HG03457 (cell line): ENCODE measurements around the gene ARPP21.

Experiments used
- ATAC-seq: cut with Tn5 transposase; IDR thresholded peaks from one replicate; pipeline ENCODE4 v1.9.1; 2021; ENCODE audit warnings: moderate number of reproducible peaks; ENCODE audit not compliant: unreplicated experiment

ARPP21 gene

DNA sequence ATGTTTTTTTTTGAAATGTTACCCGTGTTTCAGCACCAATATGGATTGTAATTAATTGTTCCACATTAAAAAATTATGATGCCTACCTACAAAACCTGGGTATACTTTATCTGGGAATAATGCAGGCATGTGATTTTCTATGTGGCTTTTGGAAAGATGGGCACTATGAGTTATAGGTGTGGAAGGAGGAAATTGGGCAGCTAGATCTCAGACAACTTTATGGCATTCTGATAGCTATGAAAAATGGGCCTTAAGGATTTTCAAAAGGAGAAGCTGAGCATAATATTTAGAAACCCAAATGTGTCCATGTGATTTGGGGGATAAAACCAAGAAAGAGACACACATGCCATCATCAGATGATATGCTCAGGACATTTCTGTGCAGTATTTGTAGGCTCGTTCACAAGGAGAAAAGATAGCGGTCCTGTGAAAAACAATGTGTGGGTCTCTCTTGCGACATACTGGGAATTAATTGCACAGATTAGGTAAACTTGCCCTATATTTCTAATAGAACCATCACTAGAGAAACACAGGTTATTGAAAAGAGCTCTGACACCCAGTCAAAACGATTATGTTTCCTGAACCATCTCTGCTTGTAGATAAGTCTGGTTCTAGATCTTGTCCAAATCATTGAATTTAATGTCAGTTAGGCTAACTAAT lies 35.3 kb downstream of the ARPP21 start:
- ATAC-seq, result no peak

DNA sequence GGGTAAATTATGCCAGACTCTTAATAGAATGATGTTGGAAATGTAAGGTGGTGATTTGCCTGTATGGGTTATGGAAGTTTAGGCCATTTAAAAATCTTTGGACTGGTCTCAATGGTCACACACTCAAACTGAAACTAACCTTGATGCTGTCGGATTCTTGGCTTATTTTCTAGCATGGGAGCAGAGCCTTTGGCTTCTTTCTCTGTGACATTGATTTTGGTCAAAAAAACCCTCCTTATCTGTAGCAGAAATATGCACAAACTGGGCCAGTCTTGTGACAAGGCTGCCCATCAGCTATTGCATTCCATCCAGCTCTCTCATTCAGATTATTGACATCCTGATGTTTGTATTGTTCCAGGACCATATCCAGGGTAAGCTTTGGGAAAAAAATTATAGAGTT lies 35.9 kb downstream of the ARPP21 start:
- ATAC-seq, result no peak

DNA sequence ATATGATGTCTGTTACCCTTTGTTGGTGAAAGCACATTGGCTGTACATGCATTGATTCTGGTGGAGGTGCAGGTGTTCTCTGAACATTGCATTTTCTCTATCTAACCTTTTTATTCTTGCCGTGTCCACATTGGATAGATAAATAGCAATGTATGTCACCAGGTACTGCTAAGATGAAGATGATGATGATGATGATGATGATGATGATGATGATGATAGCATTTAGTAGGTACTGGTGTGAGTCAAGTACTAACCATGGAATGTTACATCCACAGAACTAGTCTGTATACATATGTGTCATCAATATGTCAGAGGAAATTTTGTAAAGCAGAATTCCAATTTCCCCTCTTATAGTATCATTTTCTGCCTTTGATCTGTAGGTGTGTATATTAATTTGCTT lies 36.3 kb downstream of the ARPP21 start:
- ATAC-seq, result no peak

DNA sequence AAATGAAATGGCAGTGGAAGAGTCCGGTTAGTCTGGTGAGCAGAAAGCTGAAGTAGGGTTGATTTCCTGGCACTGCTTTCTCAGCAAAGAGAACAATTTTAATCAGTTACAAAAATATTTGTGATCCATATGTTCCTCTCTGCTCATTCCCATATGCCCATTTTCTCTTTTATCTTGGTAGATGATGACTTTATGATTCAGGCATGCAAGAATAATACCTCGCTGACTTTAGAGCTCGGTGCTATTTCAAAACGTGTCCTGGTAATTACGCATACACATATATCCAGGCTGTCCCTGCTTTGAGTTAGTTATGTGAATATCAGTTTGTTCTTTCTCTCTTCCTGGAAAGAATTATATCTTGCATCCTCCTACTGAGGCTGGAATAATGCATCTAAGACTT lies 38.5 kb downstream of the ARPP21 start:
- ATAC-seq, result no peak

DNA sequence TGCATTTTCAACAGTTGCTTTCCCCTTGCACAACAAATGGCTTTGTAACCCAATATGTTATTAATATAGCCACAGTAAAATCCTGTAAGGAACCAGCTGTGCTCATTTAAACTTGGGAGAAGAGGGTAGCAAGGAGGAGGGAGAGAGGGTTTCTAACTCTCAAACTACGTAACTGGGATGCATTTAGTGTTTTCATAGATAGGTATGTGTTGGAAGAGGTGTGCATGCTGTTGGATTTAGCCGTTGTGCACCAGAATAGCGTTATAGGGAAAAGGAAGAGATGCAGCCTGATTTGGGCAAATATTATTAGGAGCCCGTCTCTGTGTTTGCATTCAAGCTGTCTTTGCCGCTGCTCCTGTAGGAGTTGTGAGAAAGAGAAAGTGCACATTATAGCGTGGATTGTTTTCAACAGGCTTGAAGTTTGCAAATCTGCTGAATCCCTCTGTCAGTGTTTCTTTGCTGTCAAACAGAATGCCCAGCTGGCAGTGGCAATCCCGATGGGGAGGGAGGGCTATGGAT lies 39.4 kb downstream of the ARPP21 start:
- ATAC-seq, result no peak

DNA sequence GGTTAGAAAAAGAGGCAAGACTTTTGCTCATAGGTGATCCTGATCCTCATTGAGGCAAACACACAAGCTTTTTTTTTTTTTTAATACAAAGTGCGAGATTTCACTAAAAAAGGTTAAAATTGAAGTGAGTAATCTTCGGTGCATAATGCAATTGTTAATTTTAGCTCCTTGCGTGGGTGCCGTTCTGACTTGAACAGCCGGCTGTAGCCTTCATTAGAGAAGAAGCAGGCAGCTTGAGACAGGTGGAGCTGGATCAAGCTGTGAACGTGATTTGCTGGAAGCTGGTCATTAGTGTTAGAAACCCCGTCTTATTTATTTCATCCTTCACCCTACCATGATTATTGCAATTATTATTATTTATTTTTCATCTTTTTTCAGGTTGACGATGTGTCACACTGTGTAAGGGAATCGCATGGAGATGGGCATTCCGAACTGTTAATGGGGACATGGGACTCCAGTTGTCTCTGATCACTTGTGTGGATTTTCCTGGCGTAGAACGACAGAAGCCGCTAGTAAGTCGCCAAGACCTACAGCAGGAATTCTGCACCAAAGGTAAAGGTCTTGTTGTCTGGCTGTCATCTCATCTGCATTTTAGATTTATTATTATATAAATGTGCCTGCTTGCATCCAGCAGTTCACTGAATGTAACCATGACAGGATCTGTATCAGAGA lies 40.2 kb downstream of the ARPP21 start:
- no peak for ATAC-seq

DNA sequence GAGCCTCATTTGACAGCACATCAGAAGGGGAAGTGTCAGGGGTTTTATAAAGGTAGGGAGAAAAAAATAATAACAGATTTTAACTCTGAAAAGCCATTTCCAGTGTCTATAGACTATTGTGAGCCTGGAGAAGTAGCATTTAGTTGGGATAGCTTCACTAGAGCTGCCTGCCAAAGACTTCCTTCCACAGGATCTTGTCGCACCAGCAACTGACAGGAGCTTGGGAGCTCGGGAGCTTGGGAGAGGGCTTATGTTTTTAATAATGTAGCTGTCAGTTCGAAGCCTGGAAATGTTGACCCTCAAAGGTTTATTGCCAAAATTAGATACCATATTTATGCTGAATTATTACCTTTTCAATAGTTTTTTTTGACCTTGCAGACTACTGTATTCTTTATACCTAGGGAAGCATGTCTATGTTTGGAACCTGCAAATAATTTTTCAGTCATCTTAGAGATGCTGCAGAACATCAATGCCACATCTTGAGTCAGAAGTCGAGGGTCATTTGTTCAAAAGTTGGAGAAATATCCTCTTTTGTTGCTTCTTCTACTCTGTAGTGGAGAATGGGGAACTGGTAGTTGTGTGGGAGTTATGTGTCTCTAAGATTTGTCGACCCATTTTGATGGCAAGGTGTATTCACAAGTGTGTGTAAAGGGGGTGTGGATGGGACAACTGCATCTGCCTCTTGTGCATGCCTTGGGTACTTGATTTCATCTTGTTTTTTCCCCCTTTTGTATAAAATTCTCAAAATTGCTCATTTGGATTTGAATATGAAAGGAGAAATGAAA lies 41.7 kb downstream of the ARPP21 start:
- no peak for ATAC-seq

DNA sequence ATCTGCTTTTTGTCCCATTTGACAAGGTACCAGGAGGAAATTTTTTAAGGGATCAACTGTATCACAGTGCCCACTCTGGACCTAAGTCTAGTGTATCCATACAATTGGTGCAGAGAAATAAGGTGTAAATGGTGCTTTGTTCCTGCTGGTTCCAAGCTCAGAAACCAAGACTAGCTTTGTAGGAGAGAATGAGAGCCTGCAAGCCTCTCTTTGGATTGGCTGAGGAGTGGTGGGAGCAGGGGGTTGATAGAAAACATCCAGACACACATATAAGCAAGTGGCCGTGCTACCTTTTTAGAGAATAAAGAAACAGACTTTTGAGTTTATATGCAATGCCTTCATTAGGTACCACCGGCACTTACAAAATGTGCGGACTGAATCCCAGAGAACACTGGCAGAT lies 45.8 kb downstream of the ARPP21 start:
- no peak for ATAC-seq

DNA sequence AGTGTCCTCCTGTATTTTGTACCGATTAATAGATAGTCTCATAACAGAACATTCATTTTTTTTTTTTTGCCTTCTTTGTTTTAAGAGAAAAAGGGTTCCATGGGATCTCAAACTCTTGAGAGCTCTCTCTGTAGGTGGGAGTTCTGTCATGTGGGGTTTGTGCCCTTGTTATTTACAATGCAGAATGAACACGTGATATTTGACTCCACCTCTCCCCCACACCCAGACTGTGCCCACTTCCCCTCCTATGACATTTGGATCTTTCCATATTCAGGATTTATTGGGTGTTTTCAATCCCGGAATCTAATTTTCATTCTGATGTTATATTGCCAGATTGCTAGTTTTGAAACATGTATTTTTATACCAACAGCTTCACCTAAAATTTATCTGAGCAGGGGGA lies 49.5 kb downstream of the ARPP21 start:
- no peak for ATAC-seq

DNA sequence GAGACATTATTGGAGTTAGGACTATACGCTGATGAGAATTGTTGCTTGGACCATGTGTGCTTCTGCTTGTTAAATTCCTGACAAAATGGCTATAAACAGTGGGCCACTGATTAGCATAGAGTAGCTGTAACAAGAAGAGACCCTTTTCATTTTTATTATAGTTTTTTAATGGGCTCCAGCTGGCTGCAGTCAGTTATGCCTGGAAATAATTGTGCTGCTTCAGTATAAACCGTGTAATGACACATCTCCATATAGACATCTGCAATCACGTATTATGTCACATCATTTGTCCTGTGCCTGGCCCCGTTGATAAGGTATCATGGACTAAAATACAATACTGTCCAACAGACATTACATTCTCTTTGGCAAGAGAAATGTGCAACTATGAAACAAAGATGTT lies 50.9 kb downstream of the ARPP21 start:
- ATAC-seq, result no peak

DNA sequence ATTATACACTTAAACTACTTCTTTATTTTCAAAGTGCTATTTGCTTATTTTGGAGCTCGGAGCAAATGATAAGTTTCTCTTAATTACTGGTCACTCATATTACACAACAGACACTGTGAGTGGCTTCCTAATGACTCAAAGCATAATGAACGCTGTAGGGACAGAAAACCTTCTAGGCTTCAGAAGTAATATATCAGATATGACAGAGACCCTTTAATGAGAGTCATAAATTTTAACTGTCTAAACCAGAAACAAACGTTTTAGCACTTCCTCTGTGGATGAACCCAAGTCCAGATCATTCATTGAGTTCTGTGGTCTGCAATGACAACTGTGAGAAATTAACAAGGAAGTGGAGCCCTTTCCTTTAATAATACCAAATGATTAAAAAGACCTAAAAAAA lies 66.6 kb downstream of the ARPP21 start:
- ATAC-seq, result no peak

DNA sequence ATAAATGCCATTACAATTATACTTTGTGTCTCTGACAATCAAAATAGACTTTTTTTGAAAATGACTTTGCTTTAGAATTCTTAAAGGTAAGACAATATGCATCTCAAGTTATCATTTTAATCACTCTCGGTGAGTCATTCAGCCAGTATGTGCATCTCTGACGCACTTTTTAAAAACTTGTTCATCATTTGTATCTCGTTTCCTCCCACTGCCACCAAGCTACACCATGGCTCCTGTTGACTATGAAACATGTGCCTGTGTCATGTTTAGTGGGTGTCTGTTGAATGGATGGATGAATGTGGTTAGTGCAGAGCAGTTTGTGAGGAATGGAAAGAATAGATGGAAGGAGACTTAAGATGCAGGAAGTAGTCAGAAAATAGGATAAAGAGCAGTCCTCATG lies 68.6 kb downstream of the ARPP21 start:
- no peak for ATAC-seq

DNA sequence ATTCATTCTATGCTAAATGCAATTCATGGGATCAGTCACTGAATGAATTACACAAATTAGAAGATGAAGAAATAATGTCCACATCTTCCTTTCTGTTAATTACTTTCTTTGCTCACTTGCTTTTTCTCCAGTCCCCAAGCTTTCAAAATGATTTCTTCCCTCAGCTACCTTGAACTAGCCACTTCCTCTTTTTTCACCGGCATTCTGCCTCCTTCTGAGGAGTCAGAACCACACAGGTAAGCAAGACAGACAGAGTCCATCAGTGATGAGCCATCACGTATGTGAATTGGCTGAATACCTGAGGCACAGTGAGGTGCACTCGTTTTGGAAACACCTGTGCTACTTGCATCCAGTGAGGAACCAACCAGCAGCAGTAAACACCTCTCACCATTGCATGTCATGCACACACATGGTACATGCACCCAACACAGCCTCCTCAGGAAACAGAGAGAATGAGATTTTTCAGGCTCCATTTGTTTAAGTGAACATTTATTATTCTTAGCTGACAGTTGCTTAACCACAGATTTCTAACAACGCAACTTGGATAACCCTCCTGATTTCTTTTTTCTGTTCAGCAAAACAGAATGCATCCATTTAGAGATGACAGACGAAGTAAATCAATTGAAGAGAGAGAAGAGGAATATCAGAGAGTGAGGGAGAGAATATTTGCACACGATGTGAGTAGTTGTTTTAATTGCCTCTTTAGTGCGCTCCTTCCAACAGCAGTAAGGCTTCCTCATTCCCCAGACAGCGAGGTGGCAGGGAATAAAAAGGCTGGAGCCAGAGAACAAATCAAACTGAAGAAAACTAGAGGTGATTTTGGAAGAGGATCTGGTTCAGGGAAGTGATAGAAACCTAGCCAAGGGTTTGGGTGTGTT lies 69.3 kb downstream of the ARPP21 start:
- ATAC-seq, result no peak

DNA sequence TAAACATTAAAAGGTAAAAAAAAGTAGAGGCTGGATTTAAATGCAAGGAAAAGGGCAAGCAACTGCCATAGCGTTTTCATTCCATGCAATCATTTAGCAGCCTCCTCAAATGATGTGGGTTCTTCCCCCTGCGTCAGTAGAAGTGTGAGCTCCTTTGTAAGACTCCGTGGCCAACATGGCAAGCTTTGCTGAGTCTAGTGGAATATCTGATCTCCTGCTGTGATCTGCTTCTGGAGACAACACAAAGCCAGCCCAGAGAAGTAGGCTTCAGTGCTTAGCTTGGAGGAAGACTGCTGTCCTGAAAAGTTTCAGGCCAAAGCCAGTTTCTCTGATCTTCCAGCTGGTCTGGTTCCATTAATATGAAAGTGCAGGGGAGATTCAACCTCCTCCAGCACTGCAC lies 70.4 kb downstream of the ARPP21 start:
- ATAC-seq, result no peak

DNA sequence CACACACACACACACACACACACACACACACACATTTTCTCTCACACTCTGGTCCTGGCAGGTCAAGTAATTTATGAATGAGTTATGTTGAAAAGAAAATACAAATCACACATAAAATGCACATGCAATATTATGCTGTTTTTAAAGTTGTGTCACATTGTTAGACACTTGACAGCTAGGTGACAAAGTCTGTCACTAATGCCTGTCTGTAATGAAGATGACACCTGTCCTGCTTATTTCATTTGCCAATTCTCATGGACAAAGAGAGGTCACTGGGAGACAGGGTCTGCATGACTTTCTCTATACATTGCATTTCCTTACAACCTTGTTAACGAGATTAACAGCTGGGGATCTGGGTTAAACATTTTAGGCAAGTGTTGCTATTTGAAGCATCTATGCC lies 71.2 kb downstream of the ARPP21 start:
- no peak for ATAC-seq

DNA sequence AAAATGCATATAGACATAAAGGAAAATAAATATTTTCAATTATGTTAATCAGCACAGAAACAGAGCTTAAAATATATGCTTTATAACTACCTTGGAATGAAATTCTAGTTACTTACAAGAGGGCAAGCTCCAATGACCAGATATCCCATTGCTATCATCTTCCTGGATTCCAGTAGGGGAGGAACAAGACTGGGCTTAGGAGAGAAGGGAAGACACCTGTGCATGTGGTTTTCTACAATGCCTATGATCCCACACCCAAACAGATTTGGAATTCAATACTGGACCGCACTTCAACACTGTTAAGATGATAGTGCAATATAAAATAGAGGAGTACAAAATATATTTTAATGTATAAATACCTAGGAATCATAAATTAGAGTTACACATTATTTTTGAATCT lies 79.6 kb downstream of the ARPP21 start:
- ATAC-seq, result no peak

DNA sequence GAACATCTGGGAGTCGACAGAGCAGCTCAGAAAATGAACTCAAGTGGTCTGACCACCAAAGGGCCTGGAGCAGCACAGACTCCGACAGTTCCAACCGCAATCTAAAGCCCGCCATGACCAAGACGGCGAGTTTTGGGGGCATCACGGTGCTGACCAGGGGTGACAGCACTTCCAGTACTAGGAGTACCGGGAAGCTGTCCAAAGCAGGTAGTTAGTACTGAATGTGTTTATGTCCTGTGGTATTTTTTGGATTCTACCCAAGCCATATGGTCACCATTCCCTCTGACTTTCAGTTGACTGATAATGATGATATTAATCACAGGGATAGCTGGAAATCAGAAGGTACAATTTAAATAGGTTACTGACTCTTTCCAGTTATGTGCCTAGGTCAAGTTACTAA lies 82.3 kb downstream of the ARPP21 start:
- no peak for ATAC-seq

DNA sequence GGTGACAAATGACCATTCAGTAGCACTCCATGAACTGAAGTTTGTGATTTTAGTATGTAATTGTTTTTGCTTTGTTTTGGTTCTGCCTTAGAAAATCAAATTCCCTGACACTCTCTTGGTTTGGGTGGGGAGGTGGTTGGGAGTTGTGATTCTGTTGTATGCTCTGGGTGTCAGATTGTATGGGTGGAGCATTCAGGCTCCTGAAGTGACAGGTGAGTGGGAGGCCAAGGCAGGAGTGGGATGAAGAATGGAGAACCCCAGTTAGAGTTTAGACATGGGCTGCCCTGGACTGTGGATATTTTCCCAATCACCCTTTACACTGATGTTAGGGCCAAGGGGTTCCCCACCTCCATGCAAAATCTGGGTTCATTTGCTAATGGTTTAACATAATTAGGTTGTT lies 83.6 kb downstream of the ARPP21 start:
- ATAC-seq, result no peak

DNA sequence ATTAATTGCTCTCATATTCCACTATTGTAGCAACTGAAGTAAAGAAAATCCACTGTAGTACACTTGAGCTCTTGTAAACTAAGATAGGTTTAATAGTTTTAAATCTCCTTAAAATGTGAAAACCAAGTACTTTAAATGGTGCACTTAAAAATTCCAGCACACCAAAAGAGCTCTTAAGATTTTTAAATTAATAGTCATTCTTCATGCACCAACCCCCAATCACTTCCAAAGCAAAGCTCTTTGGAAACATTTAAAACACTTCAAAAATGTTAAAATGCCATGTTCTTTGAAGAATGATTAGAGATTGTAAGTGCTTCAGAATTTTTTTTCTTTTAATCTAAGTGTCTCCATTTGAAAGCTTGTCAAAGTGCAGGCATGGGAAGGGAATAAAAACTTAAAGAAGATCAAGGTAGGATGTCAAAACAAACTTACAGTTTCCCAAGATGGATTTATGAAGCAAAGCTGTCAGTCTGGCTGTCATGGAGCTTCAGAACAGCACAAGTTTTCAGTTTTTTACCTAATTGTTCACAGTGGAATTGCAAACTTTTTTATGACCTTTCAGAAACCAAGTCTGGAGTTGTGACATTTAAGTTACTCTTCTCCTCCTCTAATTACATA lies 84.3 kb downstream of the ARPP21 start:
- ATAC-seq, result no peak

DNA sequence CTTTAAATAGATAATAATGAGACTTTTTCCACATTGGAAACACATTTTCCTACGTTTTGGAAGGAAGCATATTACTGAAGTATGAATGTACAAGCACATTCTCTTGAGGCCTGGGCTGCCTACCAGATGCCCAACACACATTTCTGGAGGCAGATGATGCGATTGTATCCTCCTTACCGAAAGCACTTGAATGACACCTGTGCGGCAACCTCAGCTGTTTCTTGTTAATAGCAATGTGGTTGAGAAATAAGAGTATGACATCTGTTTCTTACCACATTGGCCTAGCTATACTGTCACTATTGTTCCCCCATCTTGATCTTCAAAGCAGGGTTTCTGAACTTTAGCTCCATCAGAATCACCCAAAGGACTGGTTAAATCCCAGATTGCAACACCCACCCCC lies 84.8 kb downstream of the ARPP21 start:
- no peak for ATAC-seq

DNA sequence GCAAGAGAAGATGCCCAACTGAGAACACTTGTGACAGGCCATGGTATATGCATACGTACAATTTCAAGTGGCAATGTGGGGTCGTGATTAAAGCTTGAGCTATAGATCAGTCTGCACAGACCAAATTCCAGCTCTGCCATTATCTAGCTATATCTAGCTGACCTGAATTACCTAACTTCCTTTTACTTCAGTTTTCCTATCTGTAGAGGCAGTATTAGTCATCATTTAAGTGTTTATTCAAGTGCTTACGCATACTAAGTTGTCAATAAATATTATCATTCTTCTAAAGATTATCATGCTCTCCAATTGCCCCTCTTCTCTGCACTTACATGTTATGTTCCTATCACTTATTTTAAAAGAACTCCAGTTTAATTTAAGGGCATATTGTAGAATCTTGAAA lies 87.9 kb downstream of the ARPP21 start:
- ATAC-seq, result no peak
